Loucy (cell line): ENCODE measurements around the gene PCSK5.

Experiments
- H2AFZ ChIP-seq: fragments of 200-600 bp; sonication (generic); 2 replicates; pipeline ENCODE4 v1.6.0; 2016; ENCODE audit warnings: antibody characterized with exemption, mild to moderate bottlenecking, low read length, moderate library complexity
- H3F3A ChIP-seq: fragments of 200-600 bp; 2 replicates; pipeline ENCODE4 v1.6.0; 2016; ENCODE audit warnings: antibody characterized with exemption, low read depth, mild to moderate bottlenecking
- H3K27me3 ChIP-seq: fragments of 200-600 bp; sonication (generic); 2 replicates; pipeline ENCODE4 v1.6.1; 2014; ENCODE audit warnings: low read length, mild to moderate bottlenecking; ENCODE audit not compliant: insufficient read depth, poor library complexity, severe bottlenecking
- H3K36me3 ChIP-seq: fragments of 200-600 bp; sonication (generic); 2 replicates; pipeline ENCODE4 v1.6.1; 2016; ENCODE audit warnings: low read length; ENCODE audit not compliant: insufficient read depth
- H3K4me1 ChIP-seq: fragments of 200-600 bp; sonication (generic); 2 replicates; pipeline ENCODE4 v1.5.1; 2014; ENCODE audit warnings: low read length, mild to moderate bottlenecking; ENCODE audit not compliant: insufficient read depth, poor library complexity, severe bottlenecking
- H3K4me2 ChIP-seq: fragments of 200-600 bp; sonication (generic); 2 replicates; pipeline ENCODE4 v1.6.0; 2014; ENCODE audit warnings: antibody characterized with exemption, low read length, low read depth, mild to moderate bottlenecking; ENCODE audit not compliant: poor library complexity, severe bottlenecking
- H3K4me3 ChIP-seq: fragments of 200-600 bp; sonication (generic); 2 replicates; pipeline ENCODE4 v1.5.1; 2014; ENCODE audit warnings: low read length, mild to moderate bottlenecking, mixed read lengths; ENCODE audit not compliant: poor library complexity, severe bottlenecking
- H3K79me2 ChIP-seq: fragments of 200-600 bp; sonication (generic); 2 replicates; pipeline ENCODE4 v1.6.1; 2014; ENCODE audit warnings: low read length; ENCODE audit not compliant: insufficient read depth
- H3K9ac ChIP-seq: fragments of 200-600 bp; sonication (generic); 2 replicates; pipeline ENCODE4 v1.6.0; 2014; ENCODE audit warnings: mild to moderate bottlenecking, low read depth, low read length, moderate library complexity; ENCODE audit not compliant: poor library complexity, severe bottlenecking
- H3K9me2 ChIP-seq: fragments of 200-600 bp; sonication (generic); replicated peaks from 2 replicates; pipeline ENCODE4 v1.6.1; 2016; ENCODE audit warnings: low read depth, low read length, mixed read lengths
- H3K9me3 ChIP-seq: fragments of 200-600 bp; sonication (generic); 2 replicates; pipeline ENCODE4 v1.6.1; 2014; ENCODE audit warnings: mild to moderate bottlenecking, antibody characterized with exemption, low read length, low read depth; ENCODE audit not compliant: insufficient read depth
- H4K20me1 ChIP-seq: fragments of 200-600 bp; sonication (generic); 2 replicates; pipeline ENCODE4 v1.6.0; 2014; ENCODE audit warnings: antibody characterized with exemption, low read length, mild to moderate bottlenecking; ENCODE audit not compliant: insufficient read depth, poor library complexity, severe bottlenecking
- CTCF ChIP-seq: fragments of 200-600 bp; sonication (generic); conservative IDR thresholded peaks from 2 replicates; pipeline ENCODE4 v1.5.1; 2014; ENCODE audit warnings: mild to moderate bottlenecking, antibody characterized with exemption, low read length
- EZH2phosphoT487 ChIP-seq: fragments of 200-600 bp; IDR thresholded peaks from 2 replicates; pipeline ENCODE4 v1.6.1; 2018; ENCODE audit warnings: antibody characterized with exemption, mild to moderate bottlenecking, moderate library complexity, borderline replicate concordance

Gene PCSK5

GRCh38 chr9:75904364-75904763 is 13.9 kb downstream of the PCSK5 start:
- TF ChIP-seq EZH2phosphoT487: no peak
- TF ChIP-seq CTCF: no peak
- Histone ChIP-seq H3K27me3 (no peaks in the 10 kb centered on the region), H3K9me3 (no peaks in the 10 kb centered on the region), H3K79me2 (no peaks in the 10 kb centered on the region), H3K4me3 (no peak overlapping the region), H4K20me1 (no peaks in the 10 kb centered on the region), H3K36me3 (no peaks in the 10 kb centered on the region), H3K4me2 (no peak overlapping the region), H3F3A (no peaks in the 10 kb centered on the region), H3K9me2 (no peaks in the 10 kb centered on the region), H3K4me1 (no peaks in the 10 kb centered on the region), H2AFZ (no peak overlapping the region), H3K9ac (no peak overlapping the region)

GRCh38 chr9:75906531-75906930 is 16.1 kb downstream of the PCSK5 start:
- H2AFZ ChIP-seq: no peak overlapping the region
- no peak overlapping the region for H3K4me2 ChIP-seq
- H4K20me1 ChIP-seq: no peaks in the 10 kb centered on the region
- no peak overlapping the region for H3K9ac ChIP-seq
- no peak overlapping the region for H3K4me3 ChIP-seq
- TF ChIP-seq CTCF: no peak
- TF ChIP-seq EZH2phosphoT487: no peak
- H3K79me2 ChIP-seq: no peaks in the 10 kb centered on the region
- H3K27me3 ChIP-seq: no peaks in the 10 kb centered on the region
- H3K9me3 ChIP-seq: no peaks in the 10 kb centered on the region
- H3K36me3 ChIP-seq: no peaks in the 10 kb centered on the region
- H3K4me1 ChIP-seq: no peaks in the 10 kb centered on the region
- no peaks in the 10 kb centered on the region for H3K9me2 ChIP-seq
- H3F3A ChIP-seq: no peaks in the 10 kb centered on the region

- no peaks in the 10 kb centered on the region for H3F3A ChIP-seq
- no peaks in the 10 kb centered on the region for H4K20me1 ChIP-seq
- no peaks in the 10 kb centered on the region for H3K36me3 ChIP-seq
- H3K9ac ChIP-seq: no peak overlapping the region
- no peaks in the 10 kb centered on the region for H3K9me2 ChIP-seq
- H3K9me3 ChIP-seq: no peaks in the 10 kb centered on the region
- H2AFZ ChIP-seq: no peak overlapping the region
- no peak overlapping the region for H3K4me2 ChIP-seq
- no peak for TF ChIP-seq EZH2phosphoT487
- TF ChIP-seq CTCF: no peak
- no peaks in the 10 kb centered on the region for H3K27me3 ChIP-seq
- H3K4me3 ChIP-seq: no peak overlapping the region
- no peaks in the 10 kb centered on the region for H3K79me2 ChIP-seq
- no peaks in the 10 kb centered on the region for H3K4me1 ChIP-seq
Observed at GRCh38 chr9:75907329-75907728, 16.9 kb downstream of the PCSK5 start.
